GM12878 (cell line): ENCODE measurements around the gene CCDC57. TPM values are rescaled to one million over a fixed set of nuclear protein-coding genes. Genes with fewer than 3 reads are reported as not detected.

Experiments
- ATAC-seq: fragments of 200-7000 bp; cut with Tn5 transposase; 3 replicates; pipeline ENCODE4 v1.9.1; 2020; ENCODE audit warnings: mild to moderate bottlenecking, moderate library complexity
- BruUV-seq: library from RNA; stranded (reverse); fragments of 400-500 nt; replicated peaks from 2 replicates; lab custom pipeline; 2021; lab: Mats Ljungman, UMichigan
- CTCF ChIA-PET: fragments of 300-600 bp; sonication (Branson Sonifier 250); formaldehyde crosslinking; extraction: SDS; loops from one replicate; lab custom pipeline; 2021; ENCODE audit warnings: inconsistent platforms; lab: Yijun Ruan, JAX
- POLR2A ChIA-PET: fragments of 350-600 bp; formaldehyde crosslinking; extraction: SDS; loops from one replicate; lab custom pipeline; 2021; ENCODE audit warnings: inconsistent platforms; lab: Charles Lee
- RAD21 ChIA-PET: fragments of 300-600 bp; sonication (Branson Sonifier 250); formaldehyde crosslinking; loops from one replicate; lab custom pipeline; 2023; ENCODE audit warnings: antibody characterized with exemption; ENCODE audit not compliant: unreplicated experiment; lab: Charles Lee
- SMC1A ChIA-PET: fragments of 300-600 bp; sonication (Branson Sonifier 250); formaldehyde crosslinking; loops from one replicate; lab custom pipeline; 2023; ENCODE audit not compliant: unreplicated experiment, uncharacterized antibody; lab: Charles Lee
- DNase-seq: peaks from one replicate; pipeline ENCODE4 v3.0.0-alpha.2; 2011; ENCODE audit warnings: low read depth, low spot score
- FAIRE-seq: peaks from 3 replicates; lab custom pipeline; 2011; peaks lifted over from hg19 to GRCh38; lab: Jason Lieb, UNC
- H2AFZ ChIP-seq: 2 replicates; pipeline ENCODE4 v1.6.0; 2011; ENCODE audit warnings: low read depth, low read length, control low read depth; ENCODE audit not compliant: control insufficient read depth
- H3K27ac ChIP-seq: 2 replicates; pipeline ENCODE4 v1.5.1; 2011; ENCODE audit warnings: control low read depth; ENCODE audit not compliant: control insufficient read depth, insufficient read depth
- H3K27me3 ChIP-seq, 2 experiments: replicated peaks in 1 of 2; 2 replicates each; pipeline versions ENCODE4 v1.6.0 to v1.6.1; 2011; ENCODE audit warnings: low read length in 1 of 2; ENCODE audit not compliant: control insufficient read depth in 2 of 2, insufficient read depth in 2 of 2
- H3K36me3 ChIP-seq, 2 experiments: 2 replicates each; pipeline ENCODE4 v1.5.1; 2011; ENCODE audit warnings: low read length in 1 of 2; ENCODE audit not compliant: control insufficient read depth in 2 of 2, insufficient read depth in 2 of 2
- H3K4me1 ChIP-seq: 2 replicates; pipeline ENCODE4 v1.6.1; 2011; ENCODE audit warnings: mild to moderate bottlenecking, low read length, moderate library complexity, mixed read lengths; ENCODE audit not compliant: control insufficient read depth, insufficient read depth
- H3K4me2 ChIP-seq: 2 replicates; pipeline ENCODE4 v1.6.0; 2011; ENCODE audit warnings: control low read depth; ENCODE audit not compliant: control insufficient read depth, insufficient read depth
- H3K4me3 ChIP-seq: fragments of 200-600 bp; sonication (generic); 2 replicates; pipeline ENCODE4 v1.5.1; 2016
- H3K79me2 ChIP-seq: 2 replicates; pipeline ENCODE4 v1.6.0; 2011; ENCODE audit warnings: low read length; ENCODE audit not compliant: control insufficient read depth, insufficient read depth
- H3K9ac ChIP-seq: 2 replicates; pipeline ENCODE4 v1.8.0; 2011; ENCODE audit warnings: low read length, control low read depth, mixed read lengths; ENCODE audit not compliant: control insufficient read depth, insufficient read depth
- H3K9me3 ChIP-seq: replicated peaks from 3 replicates; pipeline ENCODE4 v1.5.1; 2011; ENCODE audit warnings: mild to moderate bottlenecking, low read length; ENCODE audit not compliant: control insufficient read depth, insufficient read depth
- H4K20me1 ChIP-seq: 2 replicates; pipeline ENCODE4 v1.6.0; 2011; ENCODE audit not compliant: control insufficient read depth, insufficient read depth
- CEBPZ ChIP-seq: fragments of 150-350 bp; IDR thresholded peaks from 2 replicates; pipeline ENCODE4 v1.6.1; 2016; ENCODE audit warnings: low read depth, low read length
- CREM ChIP-seq: IDR thresholded peaks from 2 replicates; pipeline ENCODE4 v1.6.1; 2014; ENCODE audit warnings: antibody characterized with exemption, low read depth
- EGR1 ChIP-seq, 2 experiments: IDR thresholded peaks; 1 replicate in 1 of 2; 2 replicates in 1 of 2; pipeline ENCODE4 v1.6.1; 2011 to 2012; ENCODE audit warnings: low read depth in 2 of 2, low read length in 2 of 2, borderline replicate concordance in 1 of 2, mild to moderate bottlenecking in 1 of 2, moderate library complexity in 1 of 2
- MTA3 ChIP-seq: IDR thresholded peaks from 2 replicates; pipeline ENCODE4 v1.6.1; 2012; ENCODE audit warnings: low read length, inconsistent platforms, borderline replicate concordance
- NBN ChIP-seq: fragments of 450-650 bp; IDR thresholded peaks from 2 replicates; pipeline ENCODE4 v1.6.1; 2016
- NKRF ChIP-seq: fragments of 450-650 bp; conservative IDR thresholded peaks from 2 replicates; pipeline ENCODE4 v1.6.1; 2017; ENCODE audit warnings: mild to moderate bottlenecking, moderate library complexity
- NR2F1 ChIP-seq: fragments of 450-650 bp; conservative IDR thresholded peaks from 2 replicates; pipeline ENCODE4 v1.6.1; 2017; ENCODE audit warnings: mild to moderate bottlenecking
- RCOR1 ChIP-seq: conservative IDR thresholded peaks from 2 replicates; pipeline ENCODE4 v1.6.1; 2012; ENCODE audit warnings: low read depth, low read length, improper control_type of control experiment
- TBL1XR1 ChIP-seq: IDR thresholded peaks from 2 replicates; pipeline ENCODE4 v1.6.1; 2012; ENCODE audit warnings: low read depth, low read length, improper control_type of control experiment
- ZNF384 ChIP-seq: IDR thresholded peaks from 2 replicates; pipeline ENCODE4 v1.6.1; 2012; ENCODE audit warnings: low read depth, mild to moderate bottlenecking, low read length, improper control_type of control experiment, borderline replicate concordance
- WGBS: methylation state at CpG from one replicate; pipeline ENCODE4 v1.1.6; 2016; ENCODE audit warnings: low lambda C conversion rate; ENCODE audit not compliant: insufficient replicate concordance, insufficient coverage; ENCODE audit errors: missing lambda C conversion rate; 5-methylcytosine and 5-hydroxymethylcytosine counted together
- in situ Hi-C: fragments of 300-500 bp; cut with MboI; formaldehyde crosslinking; loops from 9 replicates; pipeline ENCODE4 v1.14.3; 2018; ENCODE audit warnings: mixed read lengths
- intact Hi-C: fragments of 100-400 bp; cut with micrococcal nuclease; formaldehyde crosslinking; loops from one replicate; pipeline ENCODE4 v1.14.2; 2022; ENCODE audit not compliant: unreplicated experiment
- polyA plus RNA-seq, 11 experiments: library from polyadenylated mRNA; depleted of rRNA in 4 of 11; unstranded in 6 of 11; stranded (reverse) in 5 of 11; fragments of >200 nt; fragmentation: Nextera tagmentation in 4 of 11; fragmentation: Illumina TruSeq in 1 of 11; extraction: Ambion mirVana in 4 of 11; extraction: Trizol in 1 of 11; gene quantifications; 1 replicate in 1 of 11; 2 replicates in 10 of 11; pipeline versions ENCODE4 v1.2.1 to v1.2.3, GENCODE V29; 2011 to 2016; ENCODE audit warnings: inconsistent platforms in 2 of 11, missing spikeins in 2 of 11, low read depth in 1 of 11
- total RNA-seq, 4 experiments: library from RNA; depleted of rRNA in 3 of 4; stranded (reverse); fragments of >200 nt in 3 of 4; fragmentation: Illumina TruSeq in 1 of 4; extraction: Trizol in 1 of 4; gene quantifications; 2 replicates each; pipeline versions ENCODE4 v1.2.1 to v1.2.3, GENCODE V29; 2013 to 2021

The CCDC57 gene
- total and polyA plus RNA-seq, 10 of the 15 experiments (the other 5 are each of a cell fraction or from before 2014, with no cell fraction given), result 5.4 to 123 (median 45.8) TPM

GRCh38 chr17:82170412-82170961 lies 42.2 kb downstream of the CCDC57 start:
- intact Hi-C loops (no loop called here), in situ Hi-C loops (no loop called here)
- Histone ChIP-seq H3K9me3 (no peaks in the 10 kb centered on the region), H3K27me3 (no peaks in the 10 kb centered on the region), H3K4me2 (no peak overlapping the region), H3K36me3 (peaks cover 0 to 2% of the 10 kb centered on the region in 2 experiments; a peak in 1 of 4 replicates), H2AFZ (no peak overlapping the region), H4K20me1 (no peaks in the 10 kb centered on the region; the same call in 1 of the 2 replicates), H3K4me1 (no peaks in the 10 kb centered on the region), H3K4me3 (no peak overlapping the region), H3K9ac (no peak overlapping the region), H3K79me2 (no peaks in the 10 kb centered on the region), H3K27ac (no peak overlapping the region)
- RAD21 ChIA-PET, result no interaction called here
- POLR2A ChIA-PET, result interaction anchor here (0.7 kb wide), 1 partner anchor 77 kb away, joined by 3 read pairs; no protein-coding TSS in a partner anchor
- WGBS, result 85% methylated on average over 16 of the region's 19 CpGs
- FAIRE-seq, result no peak
- TF ChIP-seq ZNF384 (no peak), NR2F1 (no peak), EGR1 (IDR thresholded peaks at IDR 0.05; ENCODE audit: borderline replicate concordance in 1 of 2, low read depth in 2 of 2, low read length in 2 of 2) (no peak)
- SMC1A ChIA-PET, result no interaction called here
- DNase-seq, result no peak
- no TSS peak for BruUV-seq
- CTCF ChIA-PET, result no interaction called here
- ATAC-seq, result no peak

- Histone ChIP-seq H3K9me3 (no peaks in the 10 kb centered on the region), H3K4me3 (no peak overlapping the region), H3K4me1 (no peaks in the 10 kb centered on the region), H3K27ac (no peak overlapping the region), H3K4me2 (no peak overlapping the region), H3K9ac (no peak overlapping the region), H3K36me3 (peaks cover 0 to 2% of the 10 kb centered on the region in 2 experiments; a peak in 2 of 4 replicates), H2AFZ (no peak overlapping the region), H3K27me3 (no peaks in the 10 kb centered on the region), H4K20me1 (no peaks in the 10 kb centered on the region; the same call in 1 of the 2 replicates), H3K79me2 (no peaks in the 10 kb centered on the region)
- DNase-seq (no peak), FAIRE-seq (no peak), ATAC-seq (no peak)
- intact Hi-C loops (no loop called here), in situ Hi-C loops (no loop called here)
- 97% methylated on average over 6 of the region's 6 CpGs for WGBS
- CTCF ChIA-PET, result no interaction called here
- POLR2A ChIA-PET, result no interaction called here
- RAD21 ChIA-PET, result no interaction called here
- no TSS peak for BruUV-seq
- SMC1A ChIA-PET, result no interaction called here
- no peak for TF ChIP-seq NKRF
- no peak for TF ChIP-seq RCOR1
- no peak for TF ChIP-seq TBL1XR1
- no peak for TF ChIP-seq MTA3
- TF ChIP-seq CREM, result no peak
- TF ChIP-seq NBN, result no peak
- no peak for TF ChIP-seq CEBPZ
Measured at GRCh38 chr17:82168568-82168967, 44.1 kb downstream of the CCDC57 start.
